ENCODE results near the gene RASD2. TPM values are rescaled to one million over a fixed set of nuclear protein-coding genes. Genes with fewer than 3 reads are reported as not detected.

Gene RASD2
- total and polyA plus RNA-seq, 9 donors: 0.24 to 4.4 (median 2.8) TPM

- WGBS, 3 donors: 92 to 93% (median 92%) methylated on average over 4 of the region's 4 CpGs
- TF ChIP-seq CTCF (IDR thresholded peaks at IDR 0.05) (no peak), EP300 (IDR thresholded peaks at IDR 0.05) (no peak), POLR2A (IDR thresholded peaks at IDR 0.05) (no peak)
- intact Hi-C loops (cut with DNase I): no loop called here
- no peaks in the 10 kb centered on the region for H3K27me3 ChIP-seq
- no peaks in the 10 kb centered on the region for H3K9me3 ChIP-seq
- H3K4me3 ChIP-seq: no peak overlapping the region
- no peaks in the 10 kb centered on the region for H3K36me3 ChIP-seq
- no peak overlapping the region for H3K27ac ChIP-seq
- no peaks in the 10 kb centered on the region for H3K4me1 ChIP-seq (ENCODE audit: insufficient read depth)
- no peak for DNase-seq
Measured at GRCh38 chr22:35599364-35599763, 58.7 kb downstream of the RASD2 start.

GRCh38 chr22:35600476-35600875, 59.8 kb downstream of the RASD2 start:
- H3K4me1 ChIP-seq (ENCODE audit: insufficient read depth): no peaks in the 10 kb centered on the region
- no peaks in the 10 kb centered on the region for H3K36me3 ChIP-seq
- H3K4me3 ChIP-seq: no peak overlapping the region
- no peak for DNase-seq
- TF ChIP-seq EP300 (IDR thresholded peaks at IDR 0.05) (no peak), POLR2A (IDR thresholded peaks at IDR 0.05) (no peak), CTCF (IDR thresholded peaks at IDR 0.05) (no peak)
- no peaks in the 10 kb centered on the region for H3K9me3 ChIP-seq
- 78 to 80% (median 79%) methylated on average over 12 of the region's 12 CpGs for WGBS, 3 donors
- no peaks in the 10 kb centered on the region for H3K27me3 ChIP-seq
- intact Hi-C loops (cut with DNase I): no loop called here
- no peak overlapping the region for H3K27ac ChIP-seq

- WGBS, 3 donors: 92 to 95% (median 93%) methylated on average over 5 of the region's 5 CpGs
- H3K4me3 ChIP-seq: no peak overlapping the region
- DNase-seq: no peak
- intact Hi-C loops (cut with DNase I): no loop called here
- no peak overlapping the region for H3K27ac ChIP-seq
- H3K9me3 ChIP-seq: no peaks in the 10 kb centered on the region
- no peaks in the 10 kb centered on the region for H3K27me3 ChIP-seq
- peaks cover under 1% of the 10 kb centered on the region for H3K4me1 ChIP-seq (ENCODE audit: insufficient read depth)
- H3K36me3 ChIP-seq: no peaks in the 10 kb centered on the region
- TF ChIP-seq POLR2A (IDR thresholded peaks at IDR 0.05): no peak
- TF ChIP-seq EP300 (IDR thresholded peaks at IDR 0.05): no peak
- no peak for TF ChIP-seq CTCF (IDR thresholded peaks at IDR 0.05)
Measured at GRCh38 chr22:35601013-35601580, 60.5 kb downstream of the RASD2 start.

GRCh38 chr22:35601743-35602615, 61.3 kb downstream of the RASD2 start:
- TF ChIP-seq EP300 (IDR thresholded peaks at IDR 0.05) (no peak), CTCF (IDR thresholded peaks at IDR 0.05) (no peak), POLR2A (IDR thresholded peaks at IDR 0.05) (no peak)
- peaks cover 5% of the 10 kb centered on the region for H3K4me1 ChIP-seq (ENCODE audit: insufficient read depth)
- DNase-seq: no peak
- H3K27me3 ChIP-seq: no peaks in the 10 kb centered on the region
- 72 to 80% (median 75%) methylated on average over 9 of the region's 9 CpGs for WGBS, 3 donors
- H3K4me3 ChIP-seq: no peak overlapping the region
- H3K9me3 ChIP-seq: no peaks in the 10 kb centered on the region
- H3K36me3 ChIP-seq: no peaks in the 10 kb centered on the region
- intact Hi-C loops (cut with DNase I): no loop called here
- no peak overlapping the region for H3K27ac ChIP-seq

Other genes with a start within 250 kb of the RASD2 start
- gene TOM1, start 240.9 kb upstream of the RASD2 start, total RNA-seq: 10 to 100 TPM; 35.1 to 48.9 (median 41.9) TPM
- gene TOM1, start 240.9 kb upstream of the RASD2 start, polyA plus RNA-seq: 10 to 100 TPM; 16.9 to 31.0 TPM
- 100 to 1,000 TPM in 1 of 7 donors, 10 to 100 TPM in 6; 45.0 to 101 (median 55.6) TPM for gene HMOX1, start 159.7 kb upstream of the RASD2 start, total RNA-seq
- 100 to 1,000 TPM in 1 of 2 donors, 10 to 100 TPM in 1; 71.4 to 243 TPM for gene HMOX1, start 159.7 kb upstream of the RASD2 start, polyA plus RNA-seq
- 10 to 100 TPM; 20.8 to 42.0 (median 39.1) TPM for gene MCM5, start 140.7 kb upstream of the RASD2 start, total RNA-seq
- gene MCM5, start 140.7 kb upstream of the RASD2 start, polyA plus RNA-seq: 10 to 100 TPM in 1 of 2 donors, 1 to 10 TPM in 1; 6.6 to 42.5 TPM
- 1 to 10 TPM in 4 of 7 donors, not detected in 3; 1.3 to 3.0 (median 1.7) TPM for gene MB, start 76.5 kb downstream of the RASD2 start, total RNA-seq
- 1 to 10 TPM; 1.7 to 2.6 TPM for gene MB, start 76.5 kb downstream of the RASD2 start, polyA plus RNA-seq
- 10 to 100 TPM; 11.1 to 34.1 (median 21.4) TPM for gene APOL6, start 107.6 kb downstream of the RASD2 start, total RNA-seq
- 10 to 100 TPM; 12.6 to 18.6 TPM for gene APOL6, start 107.6 kb downstream of the RASD2 start, polyA plus RNA-seq
- gene APOL5, start 177.0 kb downstream of the RASD2 start, total RNA-seq: not detected
- gene APOL5, start 177.0 kb downstream of the RASD2 start, polyA plus RNA-seq: not detected